ENCODE measurements around the gene OTOA.
A peak's percentile ranks its signal among the peaks of the same experiment; 100 is the strongest.
"Not testable (repeated sequence)": the region's sequence is repeated elsewhere in the genome, so short reads cannot be mapped to it uniquely, and the experiment has no call there.

DNA sequence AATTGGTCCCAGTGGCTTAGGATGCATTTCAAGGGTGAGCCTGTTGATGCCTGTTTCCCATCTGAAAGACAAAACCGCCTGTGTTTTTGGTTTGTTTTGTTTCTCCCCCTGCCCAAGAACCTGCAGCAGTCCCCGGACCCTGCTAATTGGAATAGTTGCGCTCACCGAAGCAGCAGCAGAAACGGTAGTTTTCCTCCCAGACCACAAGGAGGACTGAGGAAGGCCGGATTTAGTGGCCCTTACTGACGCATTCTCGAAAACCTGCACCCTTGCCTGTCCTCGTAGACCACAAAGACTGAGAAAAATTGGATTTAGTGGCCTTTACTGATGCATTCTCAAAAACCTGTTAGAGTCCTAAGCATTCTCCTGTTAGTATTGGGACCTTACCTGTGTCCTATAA, 28.1 kb upstream of the OTOA start:
- not testable (repeated sequence) for TF ChIP-seq MAFK (IDR thresholded peaks at IDR 0.05; ENCODE audit: low read depth, low read length); BCL11A (IDR thresholded peaks at IDR 0.05; ENCODE audit: low read depth in 2 of 2, low read length in 2 of 2); ZNF274 (IDR thresholded peaks at IDR 0.05; ENCODE audit: borderline replicate concordance, extremely low read depth, low read length); EZH2 (IDR thresholded peaks at IDR 0.05; ENCODE audit: low read depth, low read length, severe bottlenecking); POLR2A (IDR thresholded peaks at IDR 0.05; ENCODE audit: control extremely low read depth in 1 of 2, low read depth in 2 of 2, low read length in 2 of 2); RFX5 (IDR thresholded peaks at IDR 0.05; ENCODE audit: borderline replicate concordance, low read depth, low read length)
- TF ChIP-seq, protein P1, sequence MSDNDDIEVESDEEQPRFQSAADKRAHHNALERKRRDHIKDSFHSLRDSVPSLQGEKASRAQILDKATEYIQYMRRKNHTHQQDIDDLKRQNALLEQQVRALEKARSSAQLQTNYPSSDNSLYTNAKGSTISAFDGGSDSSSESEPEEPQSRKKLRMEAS (IDR thresholded peaks at IDR 0.05) = not testable (repeated sequence)
- TF ChIP-seq, protein P2, sequence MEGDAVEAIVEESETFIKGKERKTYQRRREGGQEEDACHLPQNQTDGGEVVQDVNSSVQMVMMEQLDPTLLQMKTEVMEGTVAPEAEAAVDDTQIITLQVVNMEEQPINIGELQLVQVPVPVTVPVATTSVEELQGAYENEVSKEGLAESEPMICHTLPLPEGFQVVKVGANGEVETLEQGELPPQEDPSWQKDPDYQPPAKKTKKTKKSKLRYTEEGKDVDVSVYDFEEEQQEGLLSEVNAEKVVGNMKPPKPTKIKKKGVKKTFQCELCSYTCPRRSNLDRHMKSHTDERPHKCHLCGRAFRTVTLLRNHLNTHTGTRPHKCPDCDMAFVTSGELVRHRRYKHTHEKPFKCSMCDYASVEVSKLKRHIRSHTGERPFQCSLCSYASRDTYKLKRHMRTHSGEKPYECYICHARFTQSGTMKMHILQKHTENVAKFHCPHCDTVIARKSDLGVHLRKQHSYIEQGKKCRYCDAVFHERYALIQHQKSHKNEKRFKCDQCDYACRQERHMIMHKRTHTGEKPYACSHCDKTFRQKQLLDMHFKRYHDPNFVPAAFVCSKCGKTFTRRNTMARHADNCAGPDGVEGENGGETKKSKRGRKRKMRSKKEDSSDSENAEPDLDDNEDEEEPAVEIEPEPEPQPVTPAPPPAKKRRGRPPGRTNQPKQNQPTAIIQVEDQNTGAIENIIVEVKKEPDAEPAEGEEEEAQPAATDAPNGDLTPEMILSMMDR (IDR thresholded peaks at IDR 0.05; ENCODE audit: control extremely low read depth in 1 of 3, insufficient read depth in 1 of 3, low read depth in 1 of 3, low read length in 3 of 3) = peak in 2 of 3 experiments; percentile 14 to 16; a peak in 2 of 4 replicates

All from H1 (cell line).